ENCODE results near the gene OR2G3.
A peak's percentile ranks its signal among the peaks of the same experiment; 100 is the strongest.

Gene OR2G3

GRCh38 chr1:247605286-247605685 lies at the start of gene OR2G3:
TSS of gene OR2G3 (plus strand) at chr1:247605586. CDS start at chr1:247605586, 0 bp downstream.
- DNase-seq: no peak

GRCh38 chr1:247557926-247558674 lies 47.3 kb upstream of the OR2G3 start:
- DNase-seq: no peak

- DNase-seq: no peak
Observed at GRCh38 chr1:247561711-247562110, 43.7 kb upstream of the OR2G3 start.

- no peak for DNase-seq
Observed at GRCh38 chr1:247562198-247562597, 43.2 kb upstream of the OR2G3 start.

- DNase-seq: no peak
Observed at GRCh38 chr1:247574236-247574635, 31.1 kb upstream of the OR2G3 start.

GRCh38 chr1:247574664-247575063 lies 30.7 kb upstream of the OR2G3 start:
- DNase-seq: no peak

GRCh38 chr1:247576514-247576913 lies 28.9 kb upstream of the OR2G3 start:
- DNase-seq: no peak

- no peak for DNase-seq
Observed at GRCh38 chr1:247578946-247579460, 26.4 kb upstream of the OR2G3 start.

- no peak for DNase-seq
Observed at GRCh38 chr1:247588060-247588459, 17.3 kb upstream of the OR2G3 start, which contains the start of gene OR2G2. TSS of gene OR2G2 (plus strand) at chr1:247588360. CDS start at chr1:247588360, 0 bp downstream.

GRCh38 chr1:247613405-247613804 lies 8.0 kb downstream of the OR2G3 start:
- DNase-seq: no peak

- DNase-seq: no peak
Observed at GRCh38 chr1:247614625-247615024, 9.2 kb downstream of the OR2G3 start.

- no peak for DNase-seq
Observed at GRCh38 chr1:247627951-247628350, 22.6 kb downstream of the OR2G3 start.

- DNase-seq: no peak
Observed at GRCh38 chr1:247638011-247638410, 32.6 kb downstream of the OR2G3 start.

GRCh38 chr1:247638781-247639180 lies 33.4 kb downstream of the OR2G3 start:
- DNase-seq: no peak

GRCh38 chr1:247639381-247639981 lies 34.1 kb downstream of the OR2G3 start:
- DNase-seq: peak; percentile 48 to 64

GRCh38 chr1:247642742-247643141 lies 37.4 kb downstream of the OR2G3 start:
- no peak for DNase-seq

- no peak for DNase-seq
Observed at GRCh38 chr1:247646867-247647266, 41.5 kb downstream of the OR2G3 start.

- DNase-seq: no peak
Observed at GRCh38 chr1:247647864-247648263, 42.5 kb downstream of the OR2G3 start.

- no peak for DNase-seq
Observed at GRCh38 chr1:247653040-247653439, 47.7 kb downstream of the OR2G3 start.

All from activated T-cell treated with anti-CD3 and anti-CD28 coated beads, Interleukin-2, amount 50 U/mL, for 48 hours (primary cell).